GM12878 (cell line): Measurements from ENCODE around the gene YES1. TPM values are rescaled to one million over a fixed set of nuclear protein-coding genes. Genes with fewer than 3 reads are reported as not detected.

Experiments
- ATAC-seq: fragments of 200-7000 bp; cut with Tn5 transposase; 3 replicates; pipeline ENCODE4 v1.9.1; 2020; ENCODE audit warnings: mild to moderate bottlenecking, moderate library complexity
- BruUV-seq: library from RNA; stranded (reverse); fragments of 400-500 nt; replicated peaks from 2 replicates; lab custom pipeline; 2021; lab: Mats Ljungman, UMichigan
- CTCF ChIA-PET: fragments of 300-600 bp; sonication (Branson Sonifier 250); formaldehyde crosslinking; extraction: SDS; loops from one replicate; lab custom pipeline; 2021; ENCODE audit warnings: inconsistent platforms; lab: Yijun Ruan, JAX
- POLR2A ChIA-PET: fragments of 350-600 bp; formaldehyde crosslinking; extraction: SDS; loops from one replicate; lab custom pipeline; 2021; ENCODE audit warnings: inconsistent platforms; lab: Charles Lee
- RAD21 ChIA-PET: fragments of 300-600 bp; sonication (Branson Sonifier 250); formaldehyde crosslinking; loops from one replicate; lab custom pipeline; 2023; ENCODE audit warnings: antibody characterized with exemption; ENCODE audit not compliant: unreplicated experiment; lab: Charles Lee
- SMC1A ChIA-PET: fragments of 300-600 bp; sonication (Branson Sonifier 250); formaldehyde crosslinking; loops from one replicate; lab custom pipeline; 2023; ENCODE audit not compliant: unreplicated experiment, uncharacterized antibody; lab: Charles Lee
- DNase-seq: peaks from one replicate; pipeline ENCODE4 v3.0.0-alpha.2; 2011; ENCODE audit warnings: low read depth, low spot score
- FAIRE-seq: peaks from 3 replicates; lab custom pipeline; 2011; peaks lifted over from hg19 to GRCh38; lab: Jason Lieb, UNC
- H2AFZ ChIP-seq: 2 replicates; pipeline ENCODE4 v1.6.0; 2011; ENCODE audit warnings: low read depth, low read length, control low read depth; ENCODE audit not compliant: control insufficient read depth
- H3K27ac ChIP-seq: 2 replicates; pipeline ENCODE4 v1.5.1; 2011; ENCODE audit warnings: control low read depth; ENCODE audit not compliant: control insufficient read depth, insufficient read depth
- H3K27me3 ChIP-seq, 2 experiments: replicated peaks in 1 of 2; 2 replicates each; pipeline versions ENCODE4 v1.6.0 to v1.6.1; 2011; ENCODE audit warnings: low read length in 1 of 2; ENCODE audit not compliant: control insufficient read depth in 2 of 2, insufficient read depth in 2 of 2
- H3K36me3 ChIP-seq, 2 experiments: 2 replicates each; pipeline ENCODE4 v1.5.1; 2011; ENCODE audit warnings: low read length in 1 of 2; ENCODE audit not compliant: control insufficient read depth in 2 of 2, insufficient read depth in 2 of 2
- H3K4me1 ChIP-seq: 2 replicates; pipeline ENCODE4 v1.6.1; 2011; ENCODE audit warnings: mild to moderate bottlenecking, low read length, moderate library complexity, mixed read lengths; ENCODE audit not compliant: control insufficient read depth, insufficient read depth
- H3K4me2 ChIP-seq: 2 replicates; pipeline ENCODE4 v1.6.0; 2011; ENCODE audit warnings: control low read depth; ENCODE audit not compliant: control insufficient read depth, insufficient read depth
- H3K4me3 ChIP-seq: fragments of 200-600 bp; sonication (generic); 2 replicates; pipeline ENCODE4 v1.5.1; 2016
- H3K79me2 ChIP-seq: 2 replicates; pipeline ENCODE4 v1.6.0; 2011; ENCODE audit warnings: low read length; ENCODE audit not compliant: control insufficient read depth, insufficient read depth
- H3K9ac ChIP-seq: 2 replicates; pipeline ENCODE4 v1.8.0; 2011; ENCODE audit warnings: low read length, control low read depth, mixed read lengths; ENCODE audit not compliant: control insufficient read depth, insufficient read depth
- H3K9me3 ChIP-seq: replicated peaks from 3 replicates; pipeline ENCODE4 v1.5.1; 2011; ENCODE audit warnings: mild to moderate bottlenecking, low read length; ENCODE audit not compliant: control insufficient read depth, insufficient read depth
- H4K20me1 ChIP-seq: 2 replicates; pipeline ENCODE4 v1.6.0; 2011; ENCODE audit not compliant: control insufficient read depth, insufficient read depth
- BCL3 ChIP-seq: IDR thresholded peaks from 2 replicates; pipeline ENCODE4 v1.6.1; 2011; ENCODE audit warnings: borderline replicate concordance, low read depth, mild to moderate bottlenecking, moderate library complexity, low read length; ENCODE audit not compliant: insufficient read depth, poor library complexity, severe bottlenecking
- EP300 ChIP-seq, 2 experiments: fragments of 150-350 bp in 1 of 2; IDR thresholded peaks; 2 replicates each; pipeline ENCODE4 v1.6.1; 2011 to 2012; ENCODE audit warnings: low read depth in 2 of 2, low read length in 2 of 2, borderline replicate concordance in 1 of 2, improper control_type of control experiment in 1 of 2, inconsistent platforms in 1 of 2; ENCODE audit not compliant: control insufficient read depth in 1 of 2
- PAX8 ChIP-seq: fragments of 450-650 bp; IDR thresholded peaks from 2 replicates; pipeline ENCODE4 v1.6.1; 2017; ENCODE audit warnings: mild to moderate bottlenecking, moderate library complexity
- RUNX3 ChIP-seq: IDR thresholded peaks from 2 replicates; pipeline ENCODE4 v1.6.1; 2012; ENCODE audit warnings: low read length, inconsistent platforms
- SPI1 ChIP-seq: IDR thresholded peaks from 2 replicates; pipeline ENCODE4 v1.6.1; 2011; ENCODE audit warnings: low read depth, mild to moderate bottlenecking, low read length, moderate library complexity, borderline replicate concordance; ENCODE audit not compliant: insufficient read depth
- WGBS: methylation state at CpG from one replicate; pipeline ENCODE4 v1.1.6; 2016; ENCODE audit warnings: low lambda C conversion rate; ENCODE audit not compliant: insufficient replicate concordance, insufficient coverage; ENCODE audit errors: missing lambda C conversion rate; 5-methylcytosine and 5-hydroxymethylcytosine counted together
- in situ Hi-C: fragments of 300-500 bp; cut with MboI; formaldehyde crosslinking; loops from 9 replicates; pipeline ENCODE4 v1.14.3; 2018; ENCODE audit warnings: mixed read lengths
- intact Hi-C: fragments of 100-400 bp; cut with micrococcal nuclease; formaldehyde crosslinking; loops from one replicate; pipeline ENCODE4 v1.14.2; 2022; ENCODE audit not compliant: unreplicated experiment
- polyA plus RNA-seq, 11 experiments: library from polyadenylated mRNA; depleted of rRNA in 4 of 11; unstranded in 6 of 11; stranded (reverse) in 5 of 11; fragments of >200 nt; fragmentation: Nextera tagmentation in 4 of 11; fragmentation: Illumina TruSeq in 1 of 11; extraction: Ambion mirVana in 4 of 11; extraction: Trizol in 1 of 11; gene quantifications; 1 replicate in 1 of 11; 2 replicates in 10 of 11; pipeline versions ENCODE4 v1.2.1 to v1.2.3, GENCODE V29; 2011 to 2016; ENCODE audit warnings: inconsistent platforms in 2 of 11, missing spikeins in 2 of 11, low read depth in 1 of 11
- total RNA-seq, 4 experiments: library from RNA; depleted of rRNA in 3 of 4; stranded (reverse); fragments of >200 nt in 3 of 4; fragmentation: Illumina TruSeq in 1 of 4; extraction: Trizol in 1 of 4; gene quantifications; 2 replicates each; pipeline versions ENCODE4 v1.2.1 to v1.2.3, GENCODE V29; 2013 to 2021

Gene YES1
- total and polyA plus RNA-seq, 10 of the 15 experiments (the other 5 are each of a cell fraction or from before 2014, with no cell fraction given), result 2.3 to 7.9 (median 5.8) TPM

GRCh38 chr18:805755-806110, 6.3 kb downstream of the YES1 start (continued):
- TF ChIP-seq EP300 (IDR thresholded peaks at IDR 0.05; ENCODE audit: borderline replicate concordance in 1 of 2, control insufficient read depth in 1 of 2, low read depth in 2 of 2, low read length in 2 of 2), result peak in 1 of 2 experiments; percentile 30; a peak in 1 of 4 replicates
- TF ChIP-seq RUNX3, result 0 out of 2 replicates have a peak, but pooled peaks have one; percentile 7
- peak; percentile 80 for TF ChIP-seq SPI1

DNA sequence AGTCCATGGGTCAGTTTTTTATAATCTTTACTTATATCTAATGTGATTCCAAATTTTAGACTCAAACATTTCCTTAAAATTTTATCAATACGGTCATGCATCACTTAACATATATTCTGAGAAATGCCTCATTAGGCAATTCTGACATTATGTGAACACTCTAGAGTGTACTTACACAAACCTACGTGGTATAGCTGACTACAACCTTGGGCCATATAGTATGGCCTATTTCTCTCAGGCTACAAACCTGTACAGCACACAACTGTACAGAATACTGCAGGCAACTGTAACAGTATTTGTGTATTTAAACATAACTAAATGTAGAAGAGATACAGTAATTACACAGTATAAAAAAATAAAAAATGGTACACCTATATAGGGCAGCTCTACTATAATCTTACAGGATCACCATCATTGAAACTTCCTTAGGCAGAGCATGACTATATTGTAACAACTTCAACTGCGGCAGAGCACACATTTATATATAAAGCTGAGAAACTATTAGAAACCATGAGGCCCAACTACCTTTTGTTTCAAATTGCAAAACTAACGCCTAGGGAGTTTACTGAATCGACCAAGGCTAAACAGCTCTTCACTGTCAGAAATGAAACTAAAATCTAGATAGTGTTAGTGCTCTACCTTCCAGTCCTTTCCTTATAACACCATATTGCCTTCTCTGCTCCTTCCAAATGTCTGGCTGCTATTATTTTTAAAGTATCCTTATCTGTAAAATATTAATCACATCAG, 6.9 kb downstream of the YES1 start:
- no TSS peak for BruUV-seq
- no peaks in the 10 kb centered on the region for H3K9me3 ChIP-seq
- FAIRE-seq (no peak), ATAC-seq (peak; percentile 64), DNase-seq (no peak)
- no peaks in the 10 kb centered on the region for H3K27me3 ChIP-seq
- H3K4me3 ChIP-seq, result peak overlapping the region; percentile 31; the same call in 1 of the 2 replicates
- no peak overlapping the region for H2AFZ ChIP-seq
- peak; percentile 65; the same call in 1 of the 2 replicates for TF ChIP-seq PAX8
- TF ChIP-seq BCL3, result no peak
- ChIA-PET SMC1A (interaction anchor here (0.6 to 11.3 kb wide), 11 partner anchors 9 to 649 kb away, joined by 3 to 74 read pairs (median 4); no protein-coding TSS in a partner anchor), POLR2A (interaction anchor here (1.0 to 2.1 kb wide), 4 partner anchors 8 to 287 kb away, joined by 3 to 8 read pairs (median 4); no protein-coding TSS in a partner anchor), CTCF (interaction anchor here (0.6 to 2.6 kb wide), 4 partner anchors 13 to 63 kb away, joined by 6 to 12 read pairs (median 8); no protein-coding TSS in a partner anchor), RAD21 (interaction anchor here (0.6 to 1.0 kb wide), 3 partner anchors 19 to 62 kb away, joined by 3 read pairs; no protein-coding TSS in a partner anchor)
- no peaks in the 10 kb centered on the region for H4K20me1 ChIP-seq
- peak overlapping the region; percentile 8; the same call in 1 of the 2 replicates for H3K9ac ChIP-seq
- in situ Hi-C loops, result no loop called here
- H3K79me2 ChIP-seq, result peaks cover 70% of the 10 kb centered on the region
- intact Hi-C loops, result no loop called here
- 45% methylated on average over 5 of the region's 5 CpGs for WGBS
- H3K36me3 ChIP-seq, result no peaks in the 10 kb centered on the region; a peak in 1 of 4 replicates
- H3K4me1 ChIP-seq, result peaks cover 18% of the 10 kb centered on the region
- peak overlapping the region; percentile 60 for H3K27ac ChIP-seq
- peak overlapping the region; percentile 71 for H3K4me2 ChIP-seq
